GM18867 (cell line): ENCODE measurements around the gene TREML2.
A peak's percentile ranks its signal among the peaks of the same experiment; 100 is the strongest.
"Not testable (repeated sequence)": the region's sequence is repeated elsewhere in the genome, so short reads cannot be mapped to it uniquely, and the experiment has no call there.

Source experiments
- ATAC-seq: cut with Tn5 transposase; IDR thresholded peaks from one replicate; pipeline ENCODE4 v1.9.1; 2021; ENCODE audit warnings: mild to moderate bottlenecking, moderate library complexity; ENCODE audit not compliant: unreplicated experiment

TREML2 gene

GRCh38 chr6:41209547-41210320 lies 8.8 kb upstream of the TREML2 start:
- no peak for ATAC-seq

GRCh38 chr6:41208439-41209106 lies 7.6 kb upstream of the TREML2 start:
- ATAC-seq: no peak

GRCh38 chr6:41204156-41204555 lies 3.2 kb upstream of the TREML2 start:
- ATAC-seq: no peak

GRCh38 chr6:41201764-41202173 lies 820 bp upstream of the TREML2 start:
- no peak for ATAC-seq

GRCh38 chr6:41200296-41200900 lies 551 bp downstream of the TREML2 start:
- peak; percentile 32 for ATAC-seq

GRCh38 chr6:41199552-41200246 lies 1.2 kb downstream of the TREML2 start:
- ATAC-seq: peak; percentile 74

- ATAC-seq: no peak
These were observed 3.7 kb downstream of the TREML2 start for GRCh38 chr6:41197234-41197633.

- no peak for ATAC-seq
These were observed 6.6 kb downstream of the TREML2 start for GRCh38 chr6:41194386-41194785.

GRCh38 chr6:41193884-41194283 lies 7.1 kb downstream of the TREML2 start:
- no peak for ATAC-seq

GRCh38 chr6:41193171-41193734 lies 7.7 kb downstream of the TREML2 start:
- ATAC-seq: no peak

GRCh38 chr6:41191569-41191968 lies 9.4 kb downstream of the TREML2 start:
- ATAC-seq: no peak

GRCh38 chr6:41190791-41191190 lies 10.2 kb downstream of the TREML2 start:
- no peak for ATAC-seq

- no peak for ATAC-seq
These were observed 11.0 kb downstream of the TREML2 start for GRCh38 chr6:41189967-41190366.

- not testable (repeated sequence) for ATAC-seq
These were observed 11.9 kb downstream of the TREML2 start for GRCh38 chr6:41189046-41189445.

GRCh38 chr6:41187924-41188886 lies 12.7 kb downstream of the TREML2 start:
- no peak for ATAC-seq

- no peak for ATAC-seq
These were observed 14.9 kb downstream of the TREML2 start for GRCh38 chr6:41186031-41186562.

GRCh38 chr6:41184761-41185160 lies 16.2 kb downstream of the TREML2 start:
- no peak for ATAC-seq

GRCh38 chr6:41182069-41183034 lies 18.6 kb downstream of the TREML2 start:
- peak; percentile 75 for ATAC-seq
